PFSK-1 (cell line): ENCODE results near the gene RBBP6.

Source experiments
- FOXP2 ChIP-seq: optimal IDR thresholded peaks from 2 replicates; pipeline ENCODE3; 2011; ENCODE audit warnings: borderline replicate concordance, control low read depth, inconsistent platforms; ENCODE audit not compliant: insufficient read depth; ENCODE audit errors: extremely low read length, extremely low read depth
- POLR2AphosphoS5 ChIP-seq: IDR thresholded peaks from 2 replicates; pipeline ENCODE4 v1.6.1; 2012; ENCODE audit warnings: low read depth, mild to moderate bottlenecking, control low read depth, low read length, moderate library complexity
- SIN3A ChIP-seq: IDR thresholded peaks from 2 replicates; pipeline ENCODE4 v1.6.1; 2012; ENCODE audit warnings: mild to moderate bottlenecking, low read length, moderate library complexity, borderline replicate concordance; ENCODE audit not compliant: insufficient read depth
- TAF1 ChIP-seq: IDR thresholded peaks from 2 replicates; pipeline ENCODE4 v1.6.1; 2012; ENCODE audit warnings: low read length, control low read depth, borderline replicate concordance; ENCODE audit not compliant: insufficient read depth
- TF ChIP-seq, protein P1 (sequence below), 2 experiments: IDR thresholded peaks; 2 replicates each; pipeline versions ENCODE4 v1.6.1 to v1.8.0; 2011 to 2012; ENCODE audit warnings: low read depth in 2 of 2, low read length in 2 of 2, control low read depth in 1 of 2, inconsistent platforms in 1 of 2, mild to moderate bottlenecking in 1 of 2, moderate library complexity in 1 of 2; ENCODE audit not compliant: insufficient read depth in 1 of 2

RBBP6 gene

DNA sequence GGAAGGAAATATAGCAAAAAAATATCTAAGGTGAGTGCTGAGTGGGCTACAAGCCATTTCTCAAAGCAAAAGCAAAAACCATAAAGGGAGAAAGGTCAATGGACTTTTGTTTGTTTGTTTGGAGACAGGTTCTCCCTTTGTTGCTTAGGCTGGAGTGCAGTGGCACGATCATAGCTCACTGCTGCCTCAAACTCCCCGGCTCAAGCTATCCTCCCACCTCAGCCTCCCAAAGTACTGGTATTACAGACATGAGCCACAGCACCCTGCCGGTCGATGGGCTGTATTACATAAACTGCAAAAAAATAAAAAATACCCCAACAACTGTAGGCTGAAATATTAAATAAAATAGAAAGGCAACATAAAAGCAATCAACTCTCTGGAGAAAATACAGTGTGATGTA is 3.5 kb upstream of the RBBP6 start:
- TF ChIP-seq FOXP2 (no peak), POLR2AphosphoS5 (no peak)

DNA sequence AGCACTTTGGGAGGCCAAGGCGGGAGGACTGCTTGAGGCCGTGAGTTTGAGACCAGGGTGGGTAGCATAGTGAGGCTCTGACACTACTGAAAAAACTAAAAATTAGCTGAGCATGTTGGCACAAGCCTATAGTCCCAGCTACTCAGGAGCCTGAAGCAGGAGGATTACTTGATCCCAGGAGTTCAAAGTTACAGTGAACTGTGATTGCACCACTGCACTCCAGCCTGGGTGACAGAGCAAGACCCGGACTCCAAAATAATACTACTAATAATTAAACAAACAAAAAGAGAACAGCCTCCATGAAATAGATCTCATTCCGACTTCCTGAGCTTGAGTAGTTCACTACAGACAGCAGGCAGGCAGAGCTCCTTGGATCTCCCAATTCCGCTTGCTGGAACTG is 2.7 kb upstream of the RBBP6 start:
- TF ChIP-seq FOXP2 (no peak), POLR2AphosphoS5 (no peak), SIN3A (no peak), TAF1 (no peak)
- TF ChIP-seq, protein P1, sequence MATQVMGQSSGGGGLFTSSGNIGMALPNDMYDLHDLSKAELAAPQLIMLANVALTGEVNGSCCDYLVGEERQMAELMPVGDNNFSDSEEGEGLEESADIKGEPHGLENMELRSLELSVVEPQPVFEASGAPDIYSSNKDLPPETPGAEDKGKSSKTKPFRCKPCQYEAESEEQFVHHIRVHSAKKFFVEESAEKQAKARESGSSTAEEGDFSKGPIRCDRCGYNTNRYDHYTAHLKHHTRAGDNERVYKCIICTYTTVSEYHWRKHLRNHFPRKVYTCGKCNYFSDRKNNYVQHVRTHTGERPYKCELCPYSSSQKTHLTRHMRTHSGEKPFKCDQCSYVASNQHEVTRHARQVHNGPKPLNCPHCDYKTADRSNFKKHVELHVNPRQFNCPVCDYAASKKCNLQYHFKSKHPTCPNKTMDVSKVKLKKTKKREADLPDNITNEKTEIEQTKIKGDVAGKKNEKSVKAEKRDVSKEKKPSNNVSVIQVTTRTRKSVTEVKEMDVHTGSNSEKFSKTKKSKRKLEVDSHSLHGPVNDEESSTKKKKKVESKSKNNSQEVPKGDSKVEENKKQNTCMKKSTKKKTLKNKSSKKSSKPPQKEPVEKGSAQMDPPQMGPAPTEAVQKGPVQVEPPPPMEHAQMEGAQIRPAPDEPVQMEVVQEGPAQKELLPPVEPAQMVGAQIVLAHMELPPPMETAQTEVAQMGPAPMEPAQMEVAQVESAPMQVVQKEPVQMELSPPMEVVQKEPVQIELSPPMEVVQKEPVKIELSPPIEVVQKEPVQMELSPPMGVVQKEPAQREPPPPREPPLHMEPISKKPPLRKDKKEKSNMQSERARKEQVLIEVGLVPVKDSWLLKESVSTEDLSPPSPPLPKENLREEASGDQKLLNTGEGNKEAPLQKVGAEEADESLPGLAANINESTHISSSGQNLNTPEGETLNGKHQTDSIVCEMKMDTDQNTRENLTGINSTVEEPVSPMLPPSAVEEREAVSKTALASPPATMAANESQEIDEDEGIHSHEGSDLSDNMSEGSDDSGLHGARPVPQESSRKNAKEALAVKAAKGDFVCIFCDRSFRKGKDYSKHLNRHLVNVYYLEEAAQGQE (IDR thresholded peaks at IDR 0.05; ENCODE audit: insufficient read depth in 1 of 2, low read depth in 2 of 2, low read length in 2 of 2), result no peak

DNA sequence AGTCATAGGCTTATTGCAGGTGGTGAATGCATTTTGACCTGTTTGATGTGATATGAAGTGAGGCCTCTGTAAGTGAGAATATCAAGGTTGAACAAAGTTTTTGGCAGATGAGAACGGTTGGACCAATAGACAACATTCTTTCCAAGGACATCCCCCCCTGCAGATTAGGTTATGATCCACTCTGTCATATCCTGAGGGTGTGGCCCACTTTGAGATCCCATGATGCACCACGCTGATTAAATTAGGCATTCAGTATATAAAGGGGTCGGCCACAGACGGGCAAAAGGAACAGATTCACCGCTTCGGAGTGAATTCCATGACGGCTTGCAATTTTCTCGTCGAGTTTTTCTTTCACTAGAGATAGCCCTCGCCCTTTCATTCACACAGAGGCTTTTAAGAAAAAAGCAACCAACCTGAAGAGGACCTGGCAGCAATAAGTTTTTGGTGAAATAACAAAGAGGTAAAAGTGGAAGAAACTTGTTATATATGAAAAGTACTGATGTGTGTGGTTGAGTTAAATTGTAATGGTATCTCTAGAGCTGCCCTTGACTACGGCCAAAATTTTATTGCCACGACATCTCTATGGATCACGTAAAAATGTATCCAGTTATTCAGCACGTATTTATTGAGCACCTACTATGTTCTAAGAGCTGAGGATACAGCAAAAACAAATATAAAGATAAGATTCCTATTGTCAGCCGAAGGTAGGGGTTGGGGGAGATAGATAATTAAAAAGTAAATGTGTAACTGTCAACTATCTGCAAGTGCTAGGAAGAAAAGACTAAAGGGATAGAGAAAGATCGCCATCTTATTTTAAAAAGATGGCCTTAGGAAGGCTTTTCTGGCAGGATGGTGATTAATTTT is 1.7 kb upstream of the RBBP6 start:
- TF ChIP-seq TAF1 (no peak), POLR2AphosphoS5 (peak; percentile 33; the same call in 1 of the 2 replicates), SIN3A (no peak), FOXP2 (no peak)
- TF ChIP-seq, protein P1 (IDR thresholded peaks at IDR 0.05; ENCODE audit: insufficient read depth in 1 of 2, low read depth in 2 of 2, low read length in 2 of 2), result no peak

DNA sequence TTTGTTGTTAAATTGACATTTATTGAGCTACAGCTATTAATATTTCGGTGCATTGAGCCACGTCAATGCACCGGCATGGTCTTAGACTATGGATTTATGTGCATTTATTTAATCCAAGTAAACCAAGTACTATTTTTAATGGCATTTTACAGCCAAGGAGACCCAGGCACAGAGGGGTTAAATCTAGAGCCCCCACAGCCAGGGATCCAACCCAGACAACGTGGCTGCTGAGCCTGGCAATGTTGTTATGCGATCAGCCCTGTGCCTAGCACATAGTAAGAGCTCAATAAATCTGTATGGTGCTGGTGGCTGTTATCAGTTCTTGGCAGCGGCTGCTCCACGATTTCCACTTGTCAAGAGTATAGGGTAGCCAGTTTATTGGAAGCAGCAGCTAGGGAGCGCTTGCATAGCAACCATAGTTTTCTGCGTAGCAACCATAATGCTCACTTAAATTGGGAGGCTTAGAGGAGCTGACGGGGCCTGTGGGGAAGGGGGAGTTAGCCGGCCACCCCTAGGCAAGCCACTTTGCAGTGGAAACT is 541 bp upstream of the RBBP6 start:
- no peak for TF ChIP-seq SIN3A
- no peak for TF ChIP-seq FOXP2
- TF ChIP-seq, protein P1 (IDR thresholded peaks at IDR 0.05; ENCODE audit: insufficient read depth in 1 of 2, low read depth in 2 of 2, low read length in 2 of 2), result no peak
- no peak for TF ChIP-seq TAF1
- TF ChIP-seq POLR2AphosphoS5, result no peak

DNA sequence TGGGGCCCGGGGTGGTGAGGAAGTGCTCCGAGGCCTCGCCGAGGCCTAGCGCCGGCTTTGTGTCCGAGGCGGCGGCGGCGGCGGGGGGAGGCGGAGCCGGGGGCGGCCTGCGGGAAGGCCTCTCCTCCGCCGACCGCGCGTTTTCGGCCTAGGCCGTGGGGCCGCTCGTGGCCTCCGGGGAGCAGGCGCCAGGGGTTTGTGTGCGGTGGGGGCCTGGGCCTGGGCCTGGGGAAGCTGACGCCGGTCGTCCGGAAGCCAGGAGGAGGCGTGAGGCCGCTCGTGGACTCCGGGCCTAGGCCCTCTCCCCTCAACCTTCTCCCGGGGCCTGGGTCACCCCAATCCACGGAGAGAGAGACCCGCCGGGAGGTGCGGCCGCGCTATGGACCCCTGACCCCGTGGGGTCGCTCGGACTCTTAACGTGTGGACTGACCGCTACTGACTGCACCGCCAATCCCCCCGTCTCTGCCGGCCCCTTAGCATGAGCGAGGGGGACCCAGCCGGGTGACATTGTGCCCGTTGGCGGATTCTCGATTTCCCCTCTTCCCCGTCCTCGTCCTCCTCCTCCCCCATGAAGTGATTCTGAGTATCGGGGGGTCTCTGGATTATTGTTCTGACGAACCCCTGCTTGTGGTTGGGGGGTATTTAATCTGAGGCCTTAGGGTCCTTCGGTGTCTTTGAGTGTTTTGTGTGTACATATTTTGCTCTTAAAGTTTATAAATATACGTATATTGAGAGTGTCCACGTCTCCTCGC is 660 bp downstream of the RBBP6 start:
- TF ChIP-seq TAF1, result no peak

DNA sequence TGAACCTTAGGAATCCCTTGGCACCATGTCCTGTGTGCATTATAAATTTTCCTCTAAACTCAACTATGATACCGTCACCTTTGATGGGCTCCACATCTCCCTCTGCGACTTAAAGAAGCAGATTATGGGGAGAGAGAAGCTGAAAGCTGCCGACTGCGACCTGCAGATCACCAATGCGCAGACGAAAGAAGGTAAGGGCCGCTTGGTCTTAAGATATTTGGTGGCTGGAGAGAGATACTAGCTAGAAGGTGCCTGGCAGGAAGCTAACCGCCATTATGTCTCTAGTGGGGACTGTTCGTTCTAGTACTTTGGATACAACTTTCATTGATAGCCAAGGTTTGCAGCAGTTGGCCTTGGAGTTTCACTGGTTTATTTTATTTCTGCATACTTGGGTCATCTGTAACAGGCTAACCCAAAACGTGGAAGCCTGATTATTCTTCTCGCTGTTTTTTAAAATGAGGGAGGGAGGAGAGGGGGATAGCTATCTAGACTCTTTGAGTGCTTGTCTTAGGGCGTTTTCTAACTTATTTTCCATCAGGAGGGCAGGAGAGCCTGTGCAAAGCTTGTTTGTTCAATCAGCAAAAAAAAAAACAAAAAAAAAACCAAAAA is 1.3 kb downstream of the RBBP6 start:
- TF ChIP-seq TAF1 (no peak), FOXP2 (no peak), POLR2AphosphoS5 (no peak), SIN3A (no peak)
- TF ChIP-seq, protein P1 (IDR thresholded peaks at IDR 0.05; ENCODE audit: insufficient read depth in 1 of 2, low read depth in 2 of 2, low read length in 2 of 2), result no peak
